ENCODE data around the gene ZNF708.
A peak's percentile ranks its signal among the peaks of the same experiment; 100 is the strongest.
"Not testable (repeated sequence)": the region's sequence is repeated elsewhere in the genome, so short reads cannot be mapped to it uniquely, and the experiment has no call there.

Gene ZNF708

DNA sequence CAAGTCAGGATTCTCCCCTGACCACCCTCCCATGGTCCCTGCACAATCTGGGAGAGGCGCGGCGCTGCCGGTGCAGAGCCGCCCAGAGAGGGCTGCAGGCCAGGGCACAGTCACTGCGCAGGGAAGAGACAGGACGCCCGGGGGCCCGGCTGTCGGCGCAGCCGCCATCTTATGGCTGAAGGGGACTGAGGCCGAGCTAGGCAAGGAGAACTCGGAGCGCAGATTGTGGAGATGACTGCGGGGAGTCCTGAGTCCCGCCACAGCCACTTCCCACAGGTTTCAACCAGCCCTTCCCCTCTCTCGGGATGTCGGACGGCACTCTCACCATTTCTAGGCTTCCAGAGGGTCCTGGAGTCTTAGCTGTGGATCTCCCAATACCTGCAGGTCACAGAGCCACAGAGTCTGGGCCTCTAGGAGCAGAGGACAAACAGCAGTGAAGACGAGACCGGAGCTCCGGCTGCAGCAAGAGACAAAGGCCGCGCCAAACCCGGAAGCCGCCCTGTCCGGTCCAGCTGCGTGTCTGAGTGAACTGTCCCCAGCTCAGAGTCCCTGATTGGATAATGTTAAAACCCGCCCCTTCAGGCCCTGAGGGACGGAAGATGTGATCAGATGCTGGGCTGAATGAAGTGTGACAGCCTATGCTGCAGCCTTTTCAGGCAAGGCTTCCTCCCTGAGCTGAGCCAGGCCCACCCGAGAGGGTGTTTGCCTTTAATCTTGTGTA lies at the start of gene ZNF708:
Gene ZNF708 (minus strand): TSS at position 526 of the 721 bp plus-strand sequence. CDS start 198 bp downstream, at position 328.
- Histone ChIP-seq H3K4me1 (ENCODE audit: control insufficient read depth, insufficient read depth, low read length) (no peaks in the 10 kb centered on the region), H3K9me3 (ENCODE audit: control insufficient read depth, low read length) (no peaks in the 10 kb centered on the region), H3K27me3 (ENCODE audit: control insufficient read depth, insufficient read depth, low read length) (no peaks in the 10 kb centered on the region), H3K36me3 (ENCODE audit: control insufficient read depth, insufficient read depth, low read length) (no peaks in the 10 kb centered on the region), H3K4me3 (ENCODE audit: low read length) (peak within 1 kb of the TSS; percentile 99), H3K9ac (ENCODE audit: low read length) (peak within 1 kb of the TSS; percentile 100)

DNA sequence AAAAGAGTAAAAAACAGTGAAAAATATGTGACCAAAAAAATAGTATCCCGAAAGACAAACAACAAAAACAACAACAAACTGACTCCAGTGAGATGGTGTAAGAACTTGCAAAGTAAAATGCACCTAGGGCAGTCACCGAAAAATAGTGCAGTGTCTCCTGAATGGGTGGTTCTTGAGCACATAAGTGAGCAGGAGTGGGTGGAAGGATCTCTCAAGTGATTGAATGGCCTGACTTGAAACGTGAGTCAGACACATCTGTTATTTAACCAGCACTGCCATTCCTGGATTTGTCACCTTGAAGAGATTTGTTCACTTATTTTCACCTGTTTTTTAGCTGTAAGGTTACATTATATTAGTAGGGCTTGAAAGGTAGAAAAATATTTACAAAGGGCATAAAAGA lies 33.1 kb upstream of the ZNF708 start:
- Histone ChIP-seq H3K4me1 (ENCODE audit: control insufficient read depth, insufficient read depth, low read length) (no peaks in the 10 kb centered on the region), H3K27me3 (ENCODE audit: control insufficient read depth, insufficient read depth, low read length) (no peaks in the 10 kb centered on the region), H3K36me3 (ENCODE audit: control insufficient read depth, insufficient read depth, low read length) (no peaks in the 10 kb centered on the region), H3K9ac (ENCODE audit: low read length) (no peak overlapping the region), H3K9me3 (ENCODE audit: control insufficient read depth, low read length) (no peaks in the 10 kb centered on the region), H3K4me3 (ENCODE audit: low read length) (no peak overlapping the region)

DNA sequence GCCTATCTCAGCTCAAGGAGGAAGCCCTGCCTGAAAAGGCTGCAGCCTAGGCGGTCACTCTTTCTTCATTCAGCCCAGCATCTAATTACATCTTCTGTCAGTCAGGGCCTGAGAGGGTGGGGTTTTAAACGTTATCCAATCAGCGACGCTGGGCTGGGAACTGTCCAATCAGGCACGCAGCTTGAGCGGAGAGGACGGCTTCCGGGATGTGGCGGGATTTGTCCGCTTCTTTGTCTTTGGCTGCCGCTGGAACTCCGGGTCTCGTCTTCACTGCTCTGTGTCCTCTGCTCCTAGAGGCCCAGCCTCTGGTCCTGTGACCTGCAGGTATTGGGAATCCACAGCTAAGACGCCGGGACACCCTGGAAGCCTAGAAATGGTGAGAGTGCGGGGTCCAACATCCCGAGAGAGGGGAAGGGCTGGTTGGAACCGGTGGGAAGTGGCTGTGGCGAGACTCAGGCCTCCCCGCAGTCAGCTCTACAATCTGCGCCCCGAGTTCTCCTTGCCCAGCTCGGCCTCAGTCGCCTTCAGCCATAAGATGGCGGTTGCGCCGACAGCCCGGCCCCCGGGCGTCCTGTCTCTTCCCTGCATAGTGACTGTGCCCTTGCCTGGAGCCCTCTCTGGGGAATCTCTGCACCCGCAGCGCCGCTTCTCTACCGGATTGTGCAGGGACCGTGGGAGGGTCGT lies 29.7 kb upstream of the ZNF708 start, which contains the start of gene ZNF738:
Gene ZNF738 (plus strand): TSS at position 233 of the 684 bp plus-strand sequence. CDS start 141 bp downstream, at position 374.
- no peaks in the 10 kb centered on the region for H3K4me1 ChIP-seq (ENCODE audit: control insufficient read depth, insufficient read depth, low read length)
- H3K27me3 ChIP-seq (ENCODE audit: control insufficient read depth, insufficient read depth, low read length): no peaks in the 10 kb centered on the region
- no peaks in the 10 kb centered on the region for H3K9me3 ChIP-seq (ENCODE audit: control insufficient read depth, low read length)
- H3K36me3 ChIP-seq (ENCODE audit: control insufficient read depth, insufficient read depth, low read length): no peaks in the 10 kb centered on the region
- peak within 1 kb of the TSS; percentile 76 for H3K4me3 ChIP-seq (ENCODE audit: low read length)
- H3K9ac ChIP-seq (ENCODE audit: low read length): peak within 1 kb of the TSS; percentile 85

DNA sequence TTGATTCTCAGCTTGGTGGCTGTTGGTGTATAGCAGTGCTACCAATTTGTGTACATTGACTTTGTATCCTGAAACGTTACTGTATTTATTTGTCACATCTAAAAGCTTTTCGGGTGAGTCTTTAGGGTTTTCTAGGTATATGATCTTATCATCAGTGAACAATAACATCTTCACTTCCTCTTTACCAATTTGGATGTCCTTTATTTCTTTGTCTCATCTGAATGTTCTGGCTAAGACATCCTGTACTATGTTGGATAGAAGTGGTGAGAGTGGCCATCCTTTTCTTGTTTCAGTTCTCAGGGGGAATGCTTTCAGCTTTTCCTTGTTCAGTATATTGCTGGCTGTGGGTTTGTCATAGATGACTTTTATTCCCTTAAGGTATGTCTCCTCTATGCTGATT lies 23.6 kb upstream of the ZNF708 start:
- Histone ChIP-seq H3K9ac (ENCODE audit: low read length) (no peak overlapping the region), H3K27me3 (ENCODE audit: control insufficient read depth, insufficient read depth, low read length) (no peaks in the 10 kb centered on the region), H3K36me3 (ENCODE audit: control insufficient read depth, insufficient read depth, low read length) (no peaks in the 10 kb centered on the region), H3K4me3 (ENCODE audit: low read length) (no peak overlapping the region), H3K4me1 (ENCODE audit: control insufficient read depth, insufficient read depth, low read length) (no peaks in the 10 kb centered on the region), H3K9me3 (ENCODE audit: control insufficient read depth, low read length) (no peaks in the 10 kb centered on the region)

DNA sequence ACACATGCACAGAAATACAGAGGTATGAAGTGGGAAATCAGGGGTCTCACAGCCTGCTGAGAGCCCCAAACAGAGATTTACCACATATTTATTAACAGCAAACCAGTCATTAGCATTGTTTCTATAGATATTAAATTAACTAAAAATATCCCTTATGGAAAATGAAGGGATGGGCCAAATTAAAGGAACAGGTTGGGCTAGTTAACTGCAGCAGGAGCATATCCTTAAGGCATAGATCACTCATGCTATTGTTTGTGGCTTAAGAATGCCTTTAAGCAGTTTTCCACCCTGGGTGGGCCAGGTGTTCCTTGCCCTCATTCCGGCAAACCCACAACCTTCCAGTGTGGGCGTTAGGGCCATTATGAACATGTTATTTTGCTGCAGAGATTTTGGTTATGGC lies 15.6 kb upstream of the ZNF708 start:
- H3K4me1 ChIP-seq (ENCODE audit: control insufficient read depth, insufficient read depth, low read length); H3K9ac ChIP-seq (ENCODE audit: low read length): not testable (repeated sequence)

DNA sequence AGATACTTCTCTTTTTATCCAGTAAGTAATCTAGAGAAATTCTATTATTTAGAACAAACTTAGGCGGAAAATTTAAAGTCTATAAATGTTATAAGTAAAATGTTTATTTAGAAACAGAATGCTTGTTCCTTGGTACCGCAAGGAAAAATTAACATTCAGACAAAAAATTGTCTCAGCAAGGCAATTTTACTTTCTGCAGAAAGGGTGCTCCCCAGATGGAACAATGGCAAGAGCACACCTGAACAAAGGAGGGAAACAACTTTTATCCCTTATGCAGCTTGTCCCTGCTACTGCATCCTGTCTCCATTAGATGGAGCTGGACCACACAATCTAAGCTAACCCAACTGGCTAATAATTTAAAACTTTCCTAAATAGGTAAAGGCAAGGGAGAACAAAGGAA lies 6.5 kb upstream of the ZNF708 start:
- no peak overlapping the region for H3K4me3 ChIP-seq (ENCODE audit: low read length)
- no peak overlapping the region for H3K9ac ChIP-seq (ENCODE audit: low read length)
- H3K36me3 ChIP-seq (ENCODE audit: control insufficient read depth, insufficient read depth, low read length): no peaks in the 10 kb centered on the region
- H3K27me3 ChIP-seq (ENCODE audit: control insufficient read depth, insufficient read depth, low read length): no peaks in the 10 kb centered on the region
- no peaks in the 10 kb centered on the region for H3K4me1 ChIP-seq (ENCODE audit: control insufficient read depth, insufficient read depth, low read length)
- H3K9me3 ChIP-seq (ENCODE audit: control insufficient read depth, low read length): no peaks in the 10 kb centered on the region

More for the DNA sequence above, 15.6 kb upstream of the ZNF708 start:
- H3K36me3 ChIP-seq (ENCODE audit: control insufficient read depth, insufficient read depth, low read length); H3K4me3 ChIP-seq (ENCODE audit: low read length); H3K27me3 ChIP-seq (ENCODE audit: control insufficient read depth, insufficient read depth, low read length); H3K9me3 ChIP-seq (ENCODE audit: control insufficient read depth, low read length): not testable (repeated sequence)

DNA sequence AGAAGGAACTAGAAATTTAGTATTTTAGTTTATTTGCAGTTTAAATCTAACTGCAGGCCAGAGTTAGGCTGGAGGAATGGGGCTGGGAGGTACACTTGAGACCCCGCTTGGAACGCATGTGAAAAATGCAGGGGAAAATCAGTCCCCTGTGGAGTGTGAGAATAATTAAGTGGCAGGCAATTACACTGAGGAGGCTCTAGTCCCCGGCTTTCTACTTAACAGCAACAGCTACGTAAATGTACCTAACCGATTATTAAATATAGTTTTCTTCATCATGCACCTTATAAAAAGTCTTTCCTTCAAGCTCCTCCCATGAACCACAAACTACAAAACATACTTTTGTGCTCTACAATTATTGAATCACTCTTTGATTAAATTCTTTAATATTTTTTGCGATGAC lies 804 bp downstream of the ZNF708 start:
- Histone ChIP-seq H3K9ac (ENCODE audit: low read length) (peak overlapping the region; percentile 100), H3K9me3 (ENCODE audit: control insufficient read depth, low read length) (no peaks in the 10 kb centered on the region), H3K4me3 (ENCODE audit: low read length) (peak overlapping the region; percentile 99), H3K4me1 (ENCODE audit: control insufficient read depth, insufficient read depth, low read length) (peaks cover 2% of the 10 kb centered on the region), H3K27me3 (ENCODE audit: control insufficient read depth, insufficient read depth, low read length) (no peaks in the 10 kb centered on the region), H3K36me3 (ENCODE audit: control insufficient read depth, insufficient read depth, low read length) (no peaks in the 10 kb centered on the region)

DNA sequence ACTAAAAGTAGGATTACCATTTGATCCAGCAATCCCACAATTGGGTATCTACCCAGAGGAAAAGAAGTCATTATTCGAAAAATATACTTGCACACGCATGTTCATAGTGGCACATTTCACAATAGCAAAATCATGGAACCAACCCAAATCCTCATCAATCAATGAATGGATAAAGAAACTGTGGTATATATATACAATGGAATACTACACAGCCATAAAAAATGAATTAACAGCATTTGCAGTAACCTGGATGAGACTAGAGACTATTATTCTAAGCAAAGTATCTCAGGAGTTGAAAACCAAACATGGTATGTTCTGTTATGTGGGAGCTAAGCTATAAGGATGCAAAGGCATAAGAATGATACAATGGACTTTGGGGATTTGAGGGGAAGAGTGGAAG lies 3.0 kb downstream of the ZNF708 start:
- no peaks in the 10 kb centered on the region for H3K27me3 ChIP-seq (ENCODE audit: control insufficient read depth, insufficient read depth, low read length)
- H3K9ac ChIP-seq (ENCODE audit: low read length): no peak overlapping the region
- H3K36me3 ChIP-seq (ENCODE audit: control insufficient read depth, insufficient read depth, low read length): no peaks in the 10 kb centered on the region
- H3K9me3 ChIP-seq (ENCODE audit: control insufficient read depth, low read length): no peaks in the 10 kb centered on the region
- H3K4me1 ChIP-seq (ENCODE audit: control insufficient read depth, insufficient read depth, low read length): peaks cover 5% of the 10 kb centered on the region
- H3K4me3 ChIP-seq (ENCODE audit: low read length): no peak overlapping the region

DNA sequence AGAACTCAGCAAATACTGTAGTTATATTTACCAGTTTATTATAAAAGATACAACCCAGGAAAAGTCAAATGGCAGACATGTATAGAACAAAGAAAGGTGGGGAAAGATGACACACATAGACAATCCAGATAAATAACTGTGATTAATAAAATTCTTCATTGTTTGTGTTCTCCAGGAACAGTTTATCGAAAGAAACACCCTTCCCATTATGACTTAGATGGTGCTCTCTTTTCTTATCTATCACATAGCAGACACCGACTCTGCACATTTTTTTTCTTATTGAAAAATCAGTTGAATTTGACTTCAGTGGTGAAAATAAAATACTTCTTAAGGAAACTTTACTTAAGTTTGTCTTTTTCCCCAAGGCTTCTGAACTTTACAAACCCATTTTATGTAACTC lies 6.2 kb downstream of the ZNF708 start:
- no peaks in the 10 kb centered on the region for H3K27me3 ChIP-seq (ENCODE audit: control insufficient read depth, insufficient read depth, low read length)
- H3K4me3 ChIP-seq (ENCODE audit: low read length): no peak overlapping the region
- peaks cover 5% of the 10 kb centered on the region for H3K4me1 ChIP-seq (ENCODE audit: control insufficient read depth, insufficient read depth, low read length)
- no peaks in the 10 kb centered on the region for H3K9me3 ChIP-seq (ENCODE audit: control insufficient read depth, low read length)
- no peaks in the 10 kb centered on the region for H3K36me3 ChIP-seq (ENCODE audit: control insufficient read depth, insufficient read depth, low read length)
- no peak overlapping the region for H3K9ac ChIP-seq (ENCODE audit: low read length)

DNA sequence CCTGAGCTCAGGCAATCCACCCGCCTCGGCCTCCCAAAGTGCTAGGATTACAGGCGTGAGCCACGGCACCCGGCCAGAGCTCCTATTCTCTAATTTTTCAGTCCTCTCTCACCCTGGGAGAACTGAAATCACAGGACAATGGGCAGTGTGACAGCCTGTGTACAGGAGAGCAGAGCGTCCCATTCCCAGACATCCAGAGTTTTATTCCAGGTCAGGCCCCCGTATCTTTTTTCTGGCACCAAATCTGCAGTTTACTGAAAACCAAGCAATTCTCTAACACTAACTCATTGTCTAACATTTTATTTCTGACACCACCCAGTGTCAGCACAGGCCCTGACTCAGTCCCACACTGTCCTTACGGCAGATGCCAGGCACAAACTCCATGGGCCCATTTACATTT lies 6.7 kb downstream of the ZNF708 start:
- Histone ChIP-seq H3K9ac (ENCODE audit: low read length) (no peak overlapping the region), H3K4me1 (ENCODE audit: control insufficient read depth, insufficient read depth, low read length) (peaks cover 5% of the 10 kb centered on the region), H3K36me3 (ENCODE audit: control insufficient read depth, insufficient read depth, low read length) (no peaks in the 10 kb centered on the region), H3K9me3 (ENCODE audit: control insufficient read depth, low read length) (no peaks in the 10 kb centered on the region), H3K27me3 (ENCODE audit: control insufficient read depth, insufficient read depth, low read length) (no peaks in the 10 kb centered on the region), H3K4me3 (ENCODE audit: low read length) (no peak overlapping the region)

DNA sequence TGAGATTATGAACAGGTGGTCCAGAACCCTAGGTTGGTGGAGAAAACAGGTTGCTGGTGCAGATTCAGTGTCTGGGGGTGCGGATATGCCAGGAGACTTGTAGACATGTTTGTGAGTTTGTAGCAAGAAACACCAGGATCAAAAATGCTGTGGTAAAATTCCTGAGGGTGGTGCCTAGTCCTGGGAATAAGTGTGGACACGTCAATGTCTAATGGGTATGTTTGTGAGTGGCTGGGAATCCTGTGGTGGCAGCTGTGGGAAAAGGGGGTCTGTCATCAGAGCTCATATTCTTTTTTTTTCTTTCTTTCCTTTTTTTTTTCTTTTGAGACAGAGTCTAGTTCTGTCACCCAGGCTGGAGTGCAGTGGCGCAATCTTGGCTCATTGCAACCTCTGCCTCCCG lies 7.2 kb downstream of the ZNF708 start:
- Histone ChIP-seq H3K9me3 (ENCODE audit: control insufficient read depth, low read length) (no peaks in the 10 kb centered on the region), H3K4me1 (ENCODE audit: control insufficient read depth, insufficient read depth, low read length) (peaks cover 5% of the 10 kb centered on the region), H3K27me3 (ENCODE audit: control insufficient read depth, insufficient read depth, low read length) (no peaks in the 10 kb centered on the region), H3K36me3 (ENCODE audit: control insufficient read depth, insufficient read depth, low read length) (no peaks in the 10 kb centered on the region), H3K4me3 (ENCODE audit: low read length) (no peak overlapping the region), H3K9ac (ENCODE audit: low read length) (no peak overlapping the region)

DNA sequence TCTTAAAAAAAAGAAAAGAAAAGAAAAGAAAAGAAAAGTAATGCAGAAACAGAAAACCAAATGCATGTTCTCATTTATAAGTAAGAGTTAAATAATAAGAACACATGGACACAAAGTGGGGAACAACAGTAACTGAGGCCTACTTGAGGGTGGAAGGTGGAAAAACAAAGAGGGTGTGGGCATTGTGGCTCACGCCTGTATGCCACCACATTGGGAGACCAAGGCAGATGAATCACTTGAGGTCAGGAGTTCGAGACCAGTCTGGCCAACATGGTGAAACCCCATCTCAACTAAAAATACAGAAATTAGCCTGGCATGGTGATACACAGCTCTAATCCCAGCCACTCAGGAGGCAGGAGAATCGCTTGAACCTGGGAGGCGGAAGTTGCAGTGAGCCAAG lies 8.1 kb downstream of the ZNF708 start:
- no peak overlapping the region for H3K9ac ChIP-seq (ENCODE audit: low read length)
- H3K36me3 ChIP-seq (ENCODE audit: control insufficient read depth, insufficient read depth, low read length): no peaks in the 10 kb centered on the region
- H3K4me3 ChIP-seq (ENCODE audit: low read length): no peak overlapping the region
- no peaks in the 10 kb centered on the region for H3K9me3 ChIP-seq (ENCODE audit: control insufficient read depth, low read length)
- H3K4me1 ChIP-seq (ENCODE audit: control insufficient read depth, insufficient read depth, low read length): peaks cover 5% of the 10 kb centered on the region
- H3K27me3 ChIP-seq (ENCODE audit: control insufficient read depth, insufficient read depth, low read length): no peaks in the 10 kb centered on the region

All from mucosa of stomach (tissue), 1 donor.